GM12878 (cell line): Measurements from ENCODE around the gene GOLPH3. TPM values are rescaled to one million over a fixed set of nuclear protein-coding genes. Genes with fewer than 3 reads are reported as not detected.

ENCODE experiments used
- BACH1 ChIP-seq: fragments of 450-650 bp; IDR thresholded peaks from 2 replicates; pipeline ENCODE4 v1.6.1; 2017; ENCODE audit warnings: mild to moderate bottlenecking, borderline replicate concordance
- HDAC6 ChIP-seq: fragments of 200-600 bp; sonication (generic); IDR thresholded peaks from one replicate; pipeline ENCODE4 v1.8.0; 2017; ENCODE audit warnings: antibody characterized with exemption; ENCODE audit not compliant: unreplicated experiment
- IKZF2 ChIP-seq, 2 experiments: fragments of 450-650 bp; IDR thresholded peaks; 2 replicates each; pipeline ENCODE4 v1.6.1; 2017; ENCODE audit warnings: mild to moderate bottlenecking in 2 of 2, moderate library complexity in 2 of 2
- POLR2AphosphoS5 ChIP-seq: IDR thresholded peaks from 2 replicates; pipeline ENCODE4 v1.6.1; 2011; ENCODE audit warnings: mild to moderate bottlenecking, low read length, inconsistent platforms
- SPI1 ChIP-seq: IDR thresholded peaks from 2 replicates; pipeline ENCODE4 v1.6.1; 2011; ENCODE audit warnings: low read depth, mild to moderate bottlenecking, low read length, moderate library complexity, borderline replicate concordance; ENCODE audit not compliant: insufficient read depth
- polyA plus RNA-seq, 11 experiments: library from polyadenylated mRNA; depleted of rRNA in 4 of 11; unstranded in 6 of 11; stranded (reverse) in 5 of 11; fragments of >200 nt; fragmentation: Nextera tagmentation in 4 of 11; fragmentation: Illumina TruSeq in 1 of 11; extraction: Ambion mirVana in 4 of 11; extraction: Trizol in 1 of 11; gene quantifications; 1 replicate in 1 of 11; 2 replicates in 10 of 11; pipeline versions ENCODE4 v1.2.1 to v1.2.3, GENCODE V29; 2011 to 2016; ENCODE audit warnings: inconsistent platforms in 2 of 11, missing spikeins in 2 of 11, low read depth in 1 of 11
- total RNA-seq, 4 experiments: library from RNA; depleted of rRNA in 3 of 4; stranded (reverse); fragments of >200 nt in 3 of 4; fragmentation: Illumina TruSeq in 1 of 4; extraction: Trizol in 1 of 4; gene quantifications; 2 replicates each; pipeline versions ENCODE4 v1.2.1 to v1.2.3, GENCODE V29; 2013 to 2021
- TF ChIP-seq, protein P1 (sequence below): IDR thresholded peaks from 2 replicates; pipeline ENCODE4 v1.6.1; 2012; ENCODE audit warnings: mild to moderate bottlenecking, low read depth, low read length
- TF ChIP-seq, protein P2 (sequence below): fragments of 150-350 bp; IDR thresholded peaks from 2 replicates; pipeline ENCODE4 v1.6.1; 2014; ENCODE audit warnings: mild to moderate bottlenecking, low read depth, low read length
- TF ChIP-seq, protein P3 (sequence below): fragments of 450-650 bp; IDR thresholded peaks from 2 replicates; pipeline ENCODE4 v1.6.1; 2017; ENCODE audit warnings: low read depth, mild to moderate bottlenecking, moderate library complexity

GOLPH3 gene
- total and polyA plus RNA-seq, 10 of the 15 experiments (the other 5 are each of a cell fraction or from before 2014, with no cell fraction given): 14.0 to 79.7 (median 43.2) TPM

DNA sequence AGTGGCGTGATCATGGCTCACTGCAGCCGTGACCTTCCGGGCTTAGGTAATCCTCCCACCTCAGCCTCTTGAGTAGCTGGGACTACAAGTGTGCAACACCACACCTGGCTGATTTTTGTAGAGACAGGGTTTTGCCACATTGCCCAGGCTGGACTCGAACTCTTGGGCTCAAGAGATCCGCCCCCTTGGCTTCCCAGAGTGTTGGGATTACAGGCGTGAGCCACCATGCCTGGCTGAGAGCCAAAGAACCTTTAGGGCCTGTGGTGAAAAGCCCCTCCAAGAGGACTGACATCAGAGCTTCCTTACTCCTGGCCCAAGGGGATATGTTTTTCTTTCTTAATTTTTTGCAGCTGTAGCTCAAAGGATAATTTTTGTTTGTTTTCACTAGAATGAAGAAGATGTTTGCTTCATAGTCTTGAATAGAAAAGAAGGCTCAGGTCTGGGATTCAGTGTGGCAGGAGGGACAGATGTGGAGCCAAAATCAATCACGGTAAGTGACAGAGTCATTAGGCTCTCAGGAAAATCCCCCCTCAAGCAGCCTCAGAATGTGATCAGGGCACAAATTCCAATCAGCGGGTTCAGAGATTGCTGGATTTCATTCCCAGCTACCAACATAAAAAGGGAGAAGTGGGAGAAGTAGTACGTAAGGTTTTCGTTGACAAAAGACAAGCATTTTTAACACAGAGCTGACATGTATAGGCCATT lies 77.1 kb downstream of the GOLPH3 start (continued):
- TF ChIP-seq, protein P1, sequence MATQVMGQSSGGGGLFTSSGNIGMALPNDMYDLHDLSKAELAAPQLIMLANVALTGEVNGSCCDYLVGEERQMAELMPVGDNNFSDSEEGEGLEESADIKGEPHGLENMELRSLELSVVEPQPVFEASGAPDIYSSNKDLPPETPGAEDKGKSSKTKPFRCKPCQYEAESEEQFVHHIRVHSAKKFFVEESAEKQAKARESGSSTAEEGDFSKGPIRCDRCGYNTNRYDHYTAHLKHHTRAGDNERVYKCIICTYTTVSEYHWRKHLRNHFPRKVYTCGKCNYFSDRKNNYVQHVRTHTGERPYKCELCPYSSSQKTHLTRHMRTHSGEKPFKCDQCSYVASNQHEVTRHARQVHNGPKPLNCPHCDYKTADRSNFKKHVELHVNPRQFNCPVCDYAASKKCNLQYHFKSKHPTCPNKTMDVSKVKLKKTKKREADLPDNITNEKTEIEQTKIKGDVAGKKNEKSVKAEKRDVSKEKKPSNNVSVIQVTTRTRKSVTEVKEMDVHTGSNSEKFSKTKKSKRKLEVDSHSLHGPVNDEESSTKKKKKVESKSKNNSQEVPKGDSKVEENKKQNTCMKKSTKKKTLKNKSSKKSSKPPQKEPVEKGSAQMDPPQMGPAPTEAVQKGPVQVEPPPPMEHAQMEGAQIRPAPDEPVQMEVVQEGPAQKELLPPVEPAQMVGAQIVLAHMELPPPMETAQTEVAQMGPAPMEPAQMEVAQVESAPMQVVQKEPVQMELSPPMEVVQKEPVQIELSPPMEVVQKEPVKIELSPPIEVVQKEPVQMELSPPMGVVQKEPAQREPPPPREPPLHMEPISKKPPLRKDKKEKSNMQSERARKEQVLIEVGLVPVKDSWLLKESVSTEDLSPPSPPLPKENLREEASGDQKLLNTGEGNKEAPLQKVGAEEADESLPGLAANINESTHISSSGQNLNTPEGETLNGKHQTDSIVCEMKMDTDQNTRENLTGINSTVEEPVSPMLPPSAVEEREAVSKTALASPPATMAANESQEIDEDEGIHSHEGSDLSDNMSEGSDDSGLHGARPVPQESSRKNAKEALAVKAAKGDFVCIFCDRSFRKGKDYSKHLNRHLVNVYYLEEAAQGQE: no peak
- TF ChIP-seq, protein P2, sequence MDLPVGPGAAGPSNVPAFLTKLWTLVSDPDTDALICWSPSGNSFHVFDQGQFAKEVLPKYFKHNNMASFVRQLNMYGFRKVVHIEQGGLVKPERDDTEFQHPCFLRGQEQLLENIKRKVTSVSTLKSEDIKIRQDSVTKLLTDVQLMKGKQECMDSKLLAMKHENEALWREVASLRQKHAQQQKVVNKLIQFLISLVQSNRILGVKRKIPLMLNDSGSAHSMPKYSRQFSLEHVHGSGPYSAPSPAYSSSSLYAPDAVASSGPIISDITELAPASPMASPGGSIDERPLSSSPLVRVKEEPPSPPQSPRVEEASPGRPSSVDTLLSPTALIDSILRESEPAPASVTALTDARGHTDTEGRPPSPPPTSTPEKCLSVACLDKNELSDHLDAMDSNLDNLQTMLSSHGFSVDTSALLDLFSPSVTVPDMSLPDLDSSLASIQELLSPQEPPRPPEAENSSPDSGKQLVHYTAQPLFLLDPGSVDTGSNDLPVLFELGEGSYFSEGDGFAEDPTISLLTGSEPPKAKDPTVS: no peak
- TF ChIP-seq HDAC6: no peak
- no peak for TF ChIP-seq BACH1
- TF ChIP-seq, protein P3, sequence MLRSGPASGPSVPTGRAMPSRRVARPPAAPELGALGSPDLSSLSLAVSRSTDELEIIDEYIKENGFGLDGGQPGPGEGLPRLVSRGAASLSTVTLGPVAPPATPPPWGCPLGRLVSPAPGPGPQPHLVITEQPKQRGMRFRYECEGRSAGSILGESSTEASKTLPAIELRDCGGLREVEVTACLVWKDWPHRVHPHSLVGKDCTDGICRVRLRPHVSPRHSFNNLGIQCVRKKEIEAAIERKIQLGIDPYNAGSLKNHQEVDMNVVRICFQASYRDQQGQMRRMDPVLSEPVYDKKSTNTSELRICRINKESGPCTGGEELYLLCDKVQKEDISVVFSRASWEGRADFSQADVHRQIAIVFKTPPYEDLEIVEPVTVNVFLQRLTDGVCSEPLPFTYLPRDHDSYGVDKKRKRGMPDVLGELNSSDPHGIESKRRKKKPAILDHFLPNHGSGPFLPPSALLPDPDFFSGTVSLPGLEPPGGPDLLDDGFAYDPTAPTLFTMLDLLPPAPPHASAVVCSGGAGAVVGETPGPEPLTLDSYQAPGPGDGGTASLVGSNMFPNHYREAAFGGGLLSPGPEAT: no peak
- no peak for TF ChIP-seq SPI1
- TF ChIP-seq IKZF2 (IDR thresholded peaks at IDR 0.05): no peak
- no peak for TF ChIP-seq POLR2AphosphoS5
